ENCODE data around the gene ACOT7. TPM values are rescaled to one million over a fixed set of nuclear protein-coding genes. Genes with fewer than 3 reads are reported as not detected.
A peak's percentile ranks its signal among the peaks of the same experiment; 100 is the strongest.

Gene ACOT7
- total RNA-seq, 1 donor from 2014 or later = 38.8 TPM

DNA sequence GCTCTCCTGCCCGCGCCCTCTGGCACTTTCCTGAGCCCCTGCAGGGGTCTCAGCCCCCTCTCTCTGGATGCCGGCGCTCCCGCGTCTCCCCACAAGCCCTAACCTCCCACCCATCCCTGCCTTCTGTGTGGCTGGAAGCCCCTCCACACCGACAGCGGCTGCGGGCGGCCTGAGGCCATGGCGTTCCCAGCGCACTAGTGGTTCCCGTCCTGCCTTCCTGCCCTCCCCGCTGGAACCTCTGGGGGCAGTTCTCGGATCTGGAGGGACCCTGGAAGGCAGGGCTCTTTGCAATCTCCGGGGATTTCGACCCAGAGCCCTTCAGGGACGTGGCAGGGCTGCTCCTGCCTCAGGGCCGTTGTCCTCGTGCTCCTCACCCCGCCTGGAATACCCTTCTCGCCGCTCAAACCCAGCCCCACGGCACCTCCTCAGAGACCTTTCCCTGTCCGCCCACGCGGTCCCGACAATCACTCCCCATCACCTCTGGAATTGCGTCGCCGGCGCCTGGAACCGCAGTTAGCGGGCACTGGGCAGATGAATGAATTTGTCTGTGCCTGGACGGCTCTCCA is 30.5 kb upstream of the ACOT7 start:
- H3K4me3 ChIP-seq = peak overlapping the region; percentile 15 to 35
- no peak overlapping the region for H3K27ac ChIP-seq
- H3K27me3 ChIP-seq = peaks cover 17% of the 10 kb centered on the region
- TF ChIP-seq, protein P1, sequence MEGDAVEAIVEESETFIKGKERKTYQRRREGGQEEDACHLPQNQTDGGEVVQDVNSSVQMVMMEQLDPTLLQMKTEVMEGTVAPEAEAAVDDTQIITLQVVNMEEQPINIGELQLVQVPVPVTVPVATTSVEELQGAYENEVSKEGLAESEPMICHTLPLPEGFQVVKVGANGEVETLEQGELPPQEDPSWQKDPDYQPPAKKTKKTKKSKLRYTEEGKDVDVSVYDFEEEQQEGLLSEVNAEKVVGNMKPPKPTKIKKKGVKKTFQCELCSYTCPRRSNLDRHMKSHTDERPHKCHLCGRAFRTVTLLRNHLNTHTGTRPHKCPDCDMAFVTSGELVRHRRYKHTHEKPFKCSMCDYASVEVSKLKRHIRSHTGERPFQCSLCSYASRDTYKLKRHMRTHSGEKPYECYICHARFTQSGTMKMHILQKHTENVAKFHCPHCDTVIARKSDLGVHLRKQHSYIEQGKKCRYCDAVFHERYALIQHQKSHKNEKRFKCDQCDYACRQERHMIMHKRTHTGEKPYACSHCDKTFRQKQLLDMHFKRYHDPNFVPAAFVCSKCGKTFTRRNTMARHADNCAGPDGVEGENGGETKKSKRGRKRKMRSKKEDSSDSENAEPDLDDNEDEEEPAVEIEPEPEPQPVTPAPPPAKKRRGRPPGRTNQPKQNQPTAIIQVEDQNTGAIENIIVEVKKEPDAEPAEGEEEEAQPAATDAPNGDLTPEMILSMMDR (IDR thresholded peaks at IDR 0.05) = no peak
- TF ChIP-seq POLR2A (IDR thresholded peaks at IDR 0.05) (no peak), POLR2AphosphoS5 (IDR thresholded peaks at IDR 0.05; ENCODE audit: insufficient read depth in 1 of 2, low read depth in 1 of 2) (no peak)
- no peak for DNase-seq (ENCODE audit: extremely low spot score in 2 of 2)
- intact Hi-C loops (cut with DNase I) = no loop called here
- peaks cover 52% of the 10 kb centered on the region for H3K4me1 ChIP-seq
- H3K9me3 ChIP-seq = no peaks in the 10 kb centered on the region
- H3K36me3 ChIP-seq = no peaks in the 10 kb centered on the region

- Histone ChIP-seq H3K27ac (no peak overlapping the region), H3K4me3 (no peak overlapping the region), H3K9me3 (no peaks in the 10 kb centered on the region), H3K36me3 (no peaks in the 10 kb centered on the region), H3K27me3 (peaks cover 18% of the 10 kb centered on the region), H3K4me1 (peaks cover 58% of the 10 kb centered on the region)
- intact Hi-C loops (cut with DNase I) = no loop called here
- TF ChIP-seq, protein P1 (IDR thresholded peaks at IDR 0.05) = peak in 2 of 3 experiments; percentile 32 to 42
- TF ChIP-seq POLR2AphosphoS5 (IDR thresholded peaks at IDR 0.05; ENCODE audit: insufficient read depth in 1 of 2, low read depth in 1 of 2) = no peak
- DNase-seq (ENCODE audit: extremely low spot score in 2 of 2) = no peak
Measured at GRCh38 chr1:6423321-6423999, 29.9 kb upstream of the ACOT7 start.

DNA sequence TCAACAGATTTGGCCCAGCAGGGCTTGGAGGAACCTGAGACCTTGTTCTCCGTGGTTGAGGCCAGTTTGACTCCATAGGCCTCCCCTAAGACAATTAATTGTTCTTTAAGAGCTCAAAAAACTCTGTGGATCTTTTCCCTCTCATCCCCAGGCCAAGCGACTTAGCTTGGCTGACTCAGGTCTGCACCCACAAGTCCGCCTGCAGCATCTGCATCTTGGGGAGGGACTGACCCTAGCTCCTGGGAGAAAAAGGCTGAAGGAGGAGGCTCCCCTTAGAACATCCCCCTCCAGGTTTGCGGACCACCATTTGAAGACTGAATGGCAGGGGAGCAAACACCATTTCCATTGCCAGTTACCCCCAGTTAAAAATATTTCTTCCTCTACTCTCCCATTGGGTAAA is 27.7 kb upstream of the ACOT7 start:
- H3K4me1 ChIP-seq = peaks cover 58% of the 10 kb centered on the region
- no peak overlapping the region for H3K4me3 ChIP-seq
- H3K27ac ChIP-seq = no peak overlapping the region
- peaks cover 18% of the 10 kb centered on the region for H3K27me3 ChIP-seq
- no peaks in the 10 kb centered on the region for H3K36me3 ChIP-seq
- DNase-seq (ENCODE audit: extremely low spot score in 2 of 2) = no peak
- H3K9me3 ChIP-seq = no peaks in the 10 kb centered on the region
- intact Hi-C loops (cut with DNase I) = no loop called here
- TF ChIP-seq, protein P1 (IDR thresholded peaks at IDR 0.05) = no peak
- TF ChIP-seq POLR2A (IDR thresholded peaks at IDR 0.05) (no peak), POLR2AphosphoS5 (IDR thresholded peaks at IDR 0.05; ENCODE audit: insufficient read depth in 1 of 2, low read depth in 1 of 2) (no peak)

- DNase-seq (ENCODE audit: extremely low spot score in 2 of 2) = no peak
- Histone ChIP-seq H3K36me3 (no peaks in the 10 kb centered on the region), H3K9me3 (no peaks in the 10 kb centered on the region), H3K27me3 (peaks cover 16% of the 10 kb centered on the region), H3K27ac (no peak overlapping the region), H3K4me1 (peaks cover 51% of the 10 kb centered on the region), H3K4me3 (peak overlapping the region; percentile 47)
- TF ChIP-seq, protein P1 (IDR thresholded peaks at IDR 0.05) = no peak
- TF ChIP-seq POLR2AphosphoS5 (IDR thresholded peaks at IDR 0.05; ENCODE audit: insufficient read depth in 1 of 2, low read depth in 1 of 2) = no peak
- TF ChIP-seq POLR2A (IDR thresholded peaks at IDR 0.05) = no peak
- intact Hi-C loops (cut with DNase I) = no loop called here
Measured at GRCh38 chr1:6420454-6421042, 27.0 kb upstream of the ACOT7 start.
